Measurements from ENCODE around the gene KCNB1.

Gene KCNB1

GRCh38 chr20:49519212-49519712 is 36.8 kb upstream of the KCNB1 start:
- no peak for TF ChIP-seq CTCF (IDR thresholded peaks at IDR 0.05)

- no peak for TF ChIP-seq CTCF (IDR thresholded peaks at IDR 0.05)
These were observed 36.1 kb upstream of the KCNB1 start for GRCh38 chr20:49518576-49518975.

GRCh38 chr20:49517805-49518100 is 35.3 kb upstream of the KCNB1 start:
- TF ChIP-seq CTCF (IDR thresholded peaks at IDR 0.05), result no peak

DNA sequence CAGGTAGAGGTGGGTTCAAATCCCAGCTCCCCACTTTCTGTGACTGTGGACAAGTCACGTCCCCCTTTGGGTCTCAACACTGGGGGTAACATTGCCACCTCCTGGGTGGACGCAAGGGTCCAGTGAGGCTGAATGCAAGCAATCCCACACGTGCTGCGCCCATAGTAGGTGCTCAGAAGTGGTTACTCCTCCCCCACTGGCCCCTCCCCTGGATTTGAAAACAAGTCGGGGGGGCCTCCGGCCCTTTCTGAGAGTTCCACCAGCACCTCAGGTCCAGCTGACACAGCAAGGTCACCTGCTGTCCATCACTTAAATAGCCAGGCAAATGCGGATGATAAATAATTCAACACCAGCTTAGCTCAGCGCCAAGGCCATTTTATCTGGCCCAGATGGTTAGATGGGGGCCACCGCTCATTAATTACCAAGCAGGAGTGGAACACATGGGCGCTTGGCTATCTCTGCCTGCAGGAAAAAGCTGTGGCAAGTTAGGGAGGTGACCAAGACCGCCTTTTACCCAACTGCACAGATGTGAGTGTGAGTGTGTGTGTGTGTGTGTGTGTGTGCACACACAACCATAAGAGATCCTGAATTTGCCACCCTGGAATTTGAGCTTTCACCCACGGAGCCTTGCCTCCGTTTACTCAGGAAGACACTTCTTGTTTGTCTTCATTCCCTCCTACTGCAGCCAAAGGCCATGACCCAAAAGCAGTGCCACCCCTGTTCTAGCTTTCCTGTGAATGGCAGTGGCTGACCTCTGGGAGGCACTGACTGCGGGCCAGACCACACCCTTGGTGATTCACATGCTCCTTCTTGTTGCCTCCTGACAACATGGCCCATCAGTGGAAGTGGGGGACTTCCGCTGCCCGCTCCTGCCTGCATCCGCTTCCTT is 34.7 kb upstream of the KCNB1 start:
- no peak for TF ChIP-seq CTCF (IDR thresholded peaks at IDR 0.05)

DNA sequence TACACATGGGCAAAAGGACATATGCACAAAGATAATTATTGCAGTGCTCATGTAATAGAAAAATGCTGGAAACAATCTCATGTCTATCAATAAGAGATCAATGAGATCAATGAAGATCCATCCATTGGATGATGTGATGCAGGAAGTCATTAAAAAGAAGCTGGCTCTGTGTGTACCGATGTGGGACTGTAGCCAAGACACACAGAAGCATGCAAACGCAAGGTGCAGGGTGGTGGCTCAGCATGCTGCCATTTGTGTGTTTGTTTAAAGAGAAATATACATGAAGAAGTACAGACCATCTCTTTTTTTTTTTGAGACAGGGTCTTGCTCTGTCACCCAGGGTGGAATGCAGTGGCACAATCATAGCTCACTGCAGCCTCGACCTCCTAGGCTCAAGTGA is 33.1 kb upstream of the KCNB1 start:
- TF ChIP-seq CTCF (IDR thresholded peaks at IDR 0.05), result no peak

GRCh38 chr20:49513517-49513916 is 31.0 kb upstream of the KCNB1 start:
- no peak for TF ChIP-seq CTCF (IDR thresholded peaks at IDR 0.05)

DNA sequence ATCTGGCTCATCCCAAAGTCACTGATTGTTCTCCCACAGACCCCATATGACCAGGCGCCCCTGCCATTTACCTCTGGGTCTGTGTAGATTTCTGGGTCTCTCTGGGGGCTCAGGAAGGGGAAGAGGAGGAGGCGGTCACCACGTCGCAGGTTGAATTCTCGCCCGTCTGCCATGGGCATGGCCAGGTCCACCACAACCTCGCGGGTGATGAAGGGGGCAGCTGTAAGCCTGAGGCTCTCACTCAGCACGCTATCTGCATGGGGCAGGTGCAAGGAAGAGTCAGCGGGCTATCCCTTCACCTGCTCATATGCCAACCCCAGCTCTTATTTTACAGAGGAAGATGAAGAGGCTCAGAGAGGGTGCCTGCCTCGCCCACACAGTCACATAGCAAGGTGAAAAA is 30.5 kb upstream of the KCNB1 start:
- TF ChIP-seq CTCF (IDR thresholded peaks at IDR 0.05), result no peak
